GM21360 (cell line): ENCODE results near the gene HSPH1.

Source experiments
- ATAC-seq: cut with Tn5 transposase; IDR thresholded peaks from one replicate; pipeline ENCODE4 v1.9.1; 2021; ENCODE audit warnings: mild to moderate bottlenecking, moderate library complexity; ENCODE audit not compliant: unreplicated experiment

The HSPH1 gene

DNA sequence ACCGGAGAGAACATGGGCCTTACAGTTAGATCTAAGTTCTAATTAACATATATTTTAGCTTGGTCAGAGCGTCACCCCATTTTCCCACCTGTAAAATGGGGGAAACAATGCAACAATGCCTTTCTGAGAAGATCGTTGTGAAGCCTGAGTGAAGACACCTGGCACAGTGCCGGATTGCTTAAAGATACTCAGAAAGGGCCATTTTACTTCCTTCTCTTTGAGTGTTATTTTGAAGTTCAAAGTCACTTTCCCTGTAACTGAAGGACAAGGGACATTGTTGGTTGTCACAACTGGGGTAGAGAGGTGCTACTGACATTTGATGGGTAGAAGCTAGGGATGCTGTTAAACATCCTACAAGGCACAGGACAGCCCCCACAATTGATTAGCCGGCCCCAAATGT lies 28.1 kb downstream of the HSPH1 start:
- no peak for ATAC-seq

DNA sequence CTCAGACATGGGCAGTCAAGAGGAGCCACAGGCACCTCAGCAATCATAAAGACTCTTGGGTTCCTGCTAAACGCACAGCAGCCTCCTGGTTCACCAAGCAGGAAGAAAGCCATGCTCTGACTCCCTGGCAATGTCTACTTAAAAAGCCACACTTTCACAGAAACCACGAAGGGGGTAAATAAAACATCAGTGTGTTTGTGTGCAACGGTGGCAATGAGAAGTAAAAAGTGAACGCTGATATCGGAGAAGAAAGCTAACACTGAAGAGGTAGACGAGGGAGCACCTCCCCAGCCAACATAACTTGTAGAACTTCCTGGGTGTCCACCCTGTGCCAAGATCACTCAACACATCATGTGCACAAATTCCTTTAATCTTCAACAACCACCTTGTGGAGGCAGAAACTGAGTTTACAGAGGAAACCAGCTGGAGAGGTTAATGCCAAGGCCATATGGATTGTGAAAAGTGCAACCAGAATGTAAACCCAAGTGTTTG lies 30.2 kb downstream of the HSPH1 start:
- no peak for ATAC-seq

DNA sequence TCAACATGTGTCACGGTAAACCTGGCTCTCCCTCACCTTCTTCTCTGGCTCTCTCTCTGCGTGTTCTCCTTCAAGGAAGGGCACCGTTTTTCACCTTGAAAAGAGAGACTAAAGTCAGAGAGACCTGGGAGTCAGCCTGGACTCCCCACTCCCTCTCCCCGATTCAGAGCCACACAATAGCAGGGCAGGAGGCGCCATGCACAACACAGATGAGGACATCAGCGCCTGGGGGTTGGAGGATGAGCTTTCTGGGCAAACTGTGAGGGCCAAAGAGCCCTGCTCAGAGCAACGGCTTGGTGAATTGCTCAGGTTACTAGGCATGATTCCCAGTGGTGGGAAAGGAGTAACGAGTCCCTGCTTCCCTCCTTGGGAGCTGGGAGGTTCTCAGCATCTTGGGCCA lies 32.3 kb downstream of the HSPH1 start:
- ATAC-seq: no peak

DNA sequence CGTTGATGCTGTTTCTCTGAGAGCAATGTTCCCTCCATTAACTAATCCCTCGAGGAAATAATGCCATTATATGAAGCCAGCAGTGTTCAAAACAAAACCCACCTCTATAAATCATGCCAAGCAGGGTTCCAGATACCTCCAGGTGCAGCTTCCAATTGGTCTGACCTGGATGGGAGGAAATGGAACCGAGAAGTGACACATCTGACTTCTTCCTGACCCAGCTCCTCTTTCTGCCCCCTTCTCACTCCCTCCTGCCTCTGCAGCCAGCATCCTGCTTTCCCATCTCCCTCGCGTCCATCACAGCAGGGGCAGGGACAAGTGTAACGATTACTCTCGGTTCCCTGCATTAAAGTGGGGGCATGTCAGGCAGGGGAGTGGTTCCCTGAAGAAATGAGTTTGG lies 37.5 kb downstream of the HSPH1 start:
- ATAC-seq: no peak

DNA sequence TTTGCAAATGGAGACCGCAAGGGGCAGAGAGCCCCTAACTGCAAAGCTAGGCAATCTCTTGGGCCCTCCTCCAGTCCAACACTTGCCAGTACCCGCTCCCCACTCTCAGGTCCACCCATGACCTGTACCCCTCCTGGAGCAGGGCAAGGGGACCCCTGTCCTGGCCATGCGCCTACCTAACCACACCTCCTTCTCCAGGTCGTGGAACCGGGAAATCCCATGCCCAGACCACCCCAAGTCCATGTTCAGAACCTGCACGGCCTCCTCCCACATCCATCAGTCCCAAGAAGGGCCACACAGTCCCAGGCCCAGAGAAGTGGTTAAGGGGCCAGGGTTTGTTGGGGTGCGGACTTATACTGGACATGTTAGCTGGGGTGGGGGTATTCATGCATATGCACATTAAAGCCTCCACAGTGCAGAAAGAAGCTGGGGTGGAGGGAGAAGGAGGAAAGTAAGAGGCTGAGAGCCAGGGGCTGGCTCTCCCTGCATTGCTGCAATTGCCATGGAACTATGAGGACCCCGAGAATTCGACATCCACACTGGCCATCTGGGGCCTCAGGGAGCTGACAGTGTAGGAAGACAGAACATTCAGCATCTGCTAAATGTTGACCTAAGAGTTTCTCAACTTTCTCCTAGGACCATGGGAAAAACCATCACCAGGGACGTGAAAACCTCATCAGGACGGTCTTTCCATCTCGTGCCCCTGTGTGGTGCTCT lies 39.0 kb downstream of the HSPH1 start:
- ATAC-seq: no peak

DNA sequence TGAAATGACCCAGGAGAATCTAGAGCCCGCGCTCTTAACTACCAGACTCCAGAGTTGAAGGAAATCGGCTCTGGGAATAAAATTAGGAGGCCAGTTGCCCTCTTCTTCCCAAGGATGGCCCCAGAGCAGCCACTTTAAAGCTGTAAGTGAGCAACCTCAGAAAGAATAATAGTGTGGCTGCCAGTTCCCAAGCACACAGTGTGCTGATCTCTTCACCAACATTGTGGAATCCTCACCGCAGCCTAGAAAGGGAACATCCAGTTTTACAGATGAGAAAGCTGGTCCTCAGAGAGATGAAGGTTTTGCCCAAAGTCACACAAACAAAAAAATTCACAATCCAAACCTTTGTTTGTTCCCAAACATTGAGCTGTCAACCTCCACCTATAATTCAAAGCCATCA lies 39.6 kb downstream of the HSPH1 start:
- no peak for ATAC-seq

DNA sequence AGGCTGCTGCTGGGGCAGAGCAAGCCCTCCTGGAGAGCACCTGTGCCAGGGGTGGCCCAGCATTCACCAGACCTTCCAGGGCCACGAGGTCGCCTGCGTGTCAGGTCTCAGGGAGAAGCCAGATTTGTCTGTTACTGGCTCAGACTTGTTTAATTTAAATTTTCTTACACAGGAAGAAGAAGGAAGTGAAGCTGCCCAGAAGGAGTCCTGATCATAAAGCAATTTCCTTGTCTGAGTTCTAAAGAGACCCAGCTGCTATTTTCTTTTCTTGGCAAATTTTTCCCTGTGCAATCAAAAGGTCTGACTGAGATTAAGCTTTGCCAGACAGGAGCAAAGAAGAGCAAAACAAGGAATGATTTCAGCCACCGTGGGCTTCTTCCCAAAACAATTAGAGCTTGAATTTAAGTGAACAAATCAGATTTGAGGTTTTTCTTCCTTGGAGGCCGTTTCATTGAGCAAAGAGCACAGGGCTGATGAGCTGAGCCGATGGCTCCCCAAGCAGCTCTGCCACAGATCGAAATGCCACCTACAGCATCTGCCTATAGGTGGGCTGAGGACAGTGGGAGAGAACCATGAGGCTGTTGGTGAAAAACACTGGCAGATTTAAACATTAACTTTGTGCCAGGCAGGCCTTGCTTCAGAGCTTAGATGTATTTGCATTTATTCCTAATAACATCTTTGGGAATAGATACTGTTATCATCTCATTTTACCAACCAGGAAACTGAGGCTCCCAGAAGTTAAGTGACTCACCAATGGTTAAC lies 40.1 kb downstream of the HSPH1 start:
- no peak for ATAC-seq

DNA sequence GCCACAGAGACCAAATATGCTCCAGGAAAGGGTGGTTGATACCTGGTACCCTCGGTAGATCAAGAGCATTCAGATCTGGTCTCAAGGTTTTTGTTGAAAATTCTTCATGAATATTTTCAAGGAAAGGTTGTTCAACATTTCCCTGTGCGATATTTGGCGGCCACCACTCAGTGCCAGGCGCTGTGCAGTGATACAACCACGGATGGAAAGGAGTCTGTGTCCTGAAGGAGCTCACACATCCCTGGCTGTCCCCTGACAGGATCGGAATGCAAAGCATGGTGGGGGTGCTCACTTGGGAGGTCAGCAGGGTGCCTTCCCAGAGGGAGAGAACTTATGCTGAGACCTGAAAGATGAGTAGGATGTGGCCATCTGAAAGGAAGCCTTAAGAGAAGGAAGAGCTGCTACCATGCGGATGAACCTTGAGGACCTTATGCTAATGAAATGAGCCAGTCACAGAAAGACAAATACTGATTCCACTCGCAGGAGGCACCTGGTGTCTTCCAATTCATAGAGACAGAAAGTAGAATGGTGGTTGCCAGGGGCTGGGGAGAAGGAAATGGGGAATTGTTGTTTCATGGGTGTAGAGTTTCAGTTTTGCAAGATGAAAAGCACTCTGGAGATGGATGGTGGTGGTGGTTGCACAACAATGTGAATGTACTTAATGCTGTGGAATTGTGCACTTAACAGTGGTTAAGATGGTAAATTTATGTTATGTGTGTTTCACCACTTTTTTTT lies 41.6 kb downstream of the HSPH1 start:
- no peak for ATAC-seq

DNA sequence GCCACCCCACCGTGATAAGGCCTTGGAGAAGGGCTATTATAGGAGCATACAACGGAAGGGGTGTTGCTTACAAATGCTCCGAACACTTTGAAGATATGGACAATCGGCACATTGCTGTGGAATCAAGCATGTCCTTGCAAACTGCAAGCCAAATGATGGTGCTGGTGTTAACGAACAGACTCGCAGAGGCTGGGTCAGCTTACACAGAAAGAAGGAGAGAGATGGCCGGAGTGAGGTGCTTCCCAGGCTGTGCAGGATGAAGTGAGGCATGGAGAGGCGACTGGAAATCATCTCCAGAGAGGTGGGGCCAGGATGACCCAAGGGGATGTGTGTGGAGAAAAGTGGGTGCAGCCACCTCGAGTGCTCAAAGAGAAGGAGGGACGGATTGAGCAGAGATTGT lies 42.2 kb downstream of the HSPH1 start:
- ATAC-seq: no peak

DNA sequence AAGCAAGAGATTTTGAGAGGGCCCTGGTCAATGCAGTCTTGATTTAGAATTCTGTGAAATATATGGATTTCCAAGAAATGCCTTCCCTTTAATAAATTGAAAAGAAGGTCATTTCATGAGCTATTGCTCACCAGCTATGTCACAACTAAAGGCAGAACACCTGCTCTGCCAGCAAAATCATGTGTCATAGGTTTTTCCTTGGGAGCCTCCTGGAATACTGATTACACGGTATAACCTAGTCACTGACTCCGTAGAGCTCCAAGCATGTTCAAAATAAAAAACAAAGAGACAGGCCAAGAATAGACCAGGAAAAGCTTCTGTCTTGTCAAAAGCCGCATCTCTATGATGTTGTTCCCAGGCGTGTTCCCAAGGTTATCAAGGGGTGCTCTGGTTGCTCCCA lies 45.5 kb downstream of the HSPH1 start:
- no peak for ATAC-seq

DNA sequence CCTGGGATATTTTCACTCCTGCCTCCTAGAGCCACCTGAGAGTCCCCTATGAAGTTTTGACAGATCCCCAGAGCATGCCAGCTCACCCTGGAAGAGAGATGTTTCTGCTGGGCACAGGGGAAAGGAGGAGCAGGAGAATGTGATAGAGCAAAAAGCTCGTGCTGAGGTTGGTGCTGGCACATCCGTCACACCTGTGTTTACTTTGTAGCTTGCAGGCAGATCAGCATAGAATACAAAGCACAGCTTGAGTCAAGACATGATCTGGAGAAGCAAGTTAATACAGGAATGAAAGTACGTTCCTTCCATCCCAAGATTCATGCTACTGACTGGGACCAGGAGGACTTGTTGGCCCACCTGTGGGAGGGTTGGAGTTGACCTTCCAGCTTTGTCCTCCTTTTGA lies 46.1 kb downstream of the HSPH1 start:
- no peak for ATAC-seq

DNA sequence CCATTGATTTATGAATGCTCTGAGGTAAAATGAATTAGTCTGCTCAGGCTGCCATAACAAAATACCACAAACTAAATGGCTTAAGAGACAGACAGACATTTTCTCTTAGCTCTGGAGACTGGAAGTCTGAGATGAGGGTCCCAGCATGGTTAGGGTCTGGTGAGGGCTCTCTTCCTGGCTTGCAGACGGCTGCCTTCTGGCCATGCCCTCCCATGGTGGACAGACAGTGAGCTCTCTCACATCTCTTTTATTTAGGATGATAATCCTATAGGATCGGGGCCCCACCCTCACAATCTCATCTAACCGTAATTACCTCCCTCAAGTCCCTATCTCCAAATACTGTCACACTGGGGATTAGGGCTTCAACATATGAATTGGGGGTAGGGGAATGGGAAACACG lies 47.1 kb downstream of the HSPH1 start:
- ATAC-seq: no peak

DNA sequence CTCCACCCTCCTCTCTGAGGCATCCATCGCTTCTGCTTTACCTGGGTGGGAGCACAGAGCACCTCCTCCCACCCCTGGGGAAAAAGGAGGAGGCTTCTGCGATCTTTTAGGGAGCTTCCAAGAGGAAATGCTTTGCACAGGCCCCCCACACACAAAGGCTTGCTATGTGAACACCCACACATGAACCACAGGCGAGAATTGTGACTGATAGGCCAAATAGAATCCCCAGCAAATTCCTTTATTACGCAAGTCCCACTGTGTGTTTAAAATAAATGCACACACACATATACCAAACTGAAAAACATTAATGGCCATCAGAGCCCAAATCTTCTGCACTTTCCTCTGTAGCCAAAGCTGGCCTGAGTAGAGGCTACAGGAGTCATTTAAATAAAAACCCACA lies 50.6 kb downstream of the HSPH1 start:
- ATAC-seq: no peak

DNA sequence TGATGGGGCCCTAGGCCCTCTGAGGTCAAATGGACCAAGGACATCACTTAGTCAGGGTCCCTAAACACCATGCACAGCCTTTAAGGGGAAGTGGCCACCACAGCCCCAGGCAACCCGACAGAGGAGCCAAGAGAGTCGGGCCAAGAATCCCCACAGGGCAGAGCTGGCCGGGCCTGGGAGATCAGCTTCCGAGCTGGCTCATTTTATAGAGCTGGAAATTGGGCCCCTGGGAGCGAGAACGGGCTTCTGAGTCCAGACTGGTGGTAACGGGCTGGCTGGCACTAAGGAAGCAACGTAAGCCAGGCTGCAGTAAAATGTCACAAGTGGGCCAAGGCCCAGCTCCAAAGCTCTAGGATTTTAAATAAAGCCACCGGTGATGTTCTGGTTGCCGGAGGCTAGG lies 51.1 kb downstream of the HSPH1 start:
- ATAC-seq: no peak

DNA sequence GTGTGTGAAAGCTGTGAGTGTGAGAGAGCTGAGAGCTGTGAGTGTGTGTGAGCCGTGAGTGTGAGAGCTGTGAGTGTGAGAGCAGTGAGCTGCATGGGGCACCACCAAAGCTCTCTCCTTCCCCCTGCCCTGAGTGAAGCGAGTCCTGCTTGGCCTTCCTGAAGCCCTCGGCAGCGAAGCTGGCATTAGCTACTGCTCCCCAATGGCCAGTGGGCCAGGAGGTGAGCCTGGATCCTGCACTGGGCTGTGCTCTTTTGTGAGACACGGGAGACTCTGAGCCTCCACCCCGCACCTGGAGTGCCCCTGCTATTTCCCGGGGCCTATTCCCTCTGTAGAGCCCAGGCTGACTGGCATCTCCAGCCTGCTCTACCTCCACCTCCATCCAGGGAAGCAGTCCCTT lies 51.5 kb downstream of the HSPH1 start:
- no peak for ATAC-seq

DNA sequence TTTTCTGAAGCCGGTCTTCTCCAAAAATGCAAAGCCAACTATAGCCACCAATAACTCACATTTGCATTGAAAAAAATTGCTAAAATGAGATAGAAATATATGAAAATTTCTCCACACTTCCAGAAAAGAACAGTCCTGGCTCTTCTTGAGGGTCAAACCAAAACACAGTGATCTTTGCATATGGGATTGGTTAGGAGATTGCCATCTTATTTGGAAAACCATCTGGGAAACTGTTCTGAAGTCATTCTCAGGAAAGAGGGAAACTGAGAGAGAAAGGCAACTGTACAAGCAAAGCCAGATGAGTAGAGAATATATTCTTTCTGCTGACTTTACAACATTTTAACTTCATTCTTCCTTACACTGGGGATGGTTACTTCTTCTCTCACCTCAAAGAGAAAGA lies 54.6 kb downstream of the HSPH1 start:
- ATAC-seq: no peak

DNA sequence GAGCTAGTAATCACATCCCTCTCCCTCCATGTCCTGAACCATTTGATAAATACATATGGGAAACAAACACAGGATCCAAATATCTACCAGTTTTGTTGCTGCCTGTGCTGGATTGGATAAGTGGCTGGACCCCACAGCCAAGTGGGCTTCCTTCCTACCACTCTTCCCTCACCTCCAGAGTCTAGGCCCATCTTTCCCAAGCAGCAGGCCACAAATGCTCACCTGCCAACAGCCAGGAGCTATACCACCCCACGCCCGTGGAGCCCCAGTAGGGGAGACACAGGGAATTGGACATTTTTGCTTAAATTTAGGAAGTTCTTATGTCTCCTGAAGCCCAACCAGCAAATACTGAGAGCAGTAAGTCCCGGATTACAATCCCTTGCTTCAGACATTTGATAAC lies 55.8 kb downstream of the HSPH1 start:
- no peak for ATAC-seq

DNA sequence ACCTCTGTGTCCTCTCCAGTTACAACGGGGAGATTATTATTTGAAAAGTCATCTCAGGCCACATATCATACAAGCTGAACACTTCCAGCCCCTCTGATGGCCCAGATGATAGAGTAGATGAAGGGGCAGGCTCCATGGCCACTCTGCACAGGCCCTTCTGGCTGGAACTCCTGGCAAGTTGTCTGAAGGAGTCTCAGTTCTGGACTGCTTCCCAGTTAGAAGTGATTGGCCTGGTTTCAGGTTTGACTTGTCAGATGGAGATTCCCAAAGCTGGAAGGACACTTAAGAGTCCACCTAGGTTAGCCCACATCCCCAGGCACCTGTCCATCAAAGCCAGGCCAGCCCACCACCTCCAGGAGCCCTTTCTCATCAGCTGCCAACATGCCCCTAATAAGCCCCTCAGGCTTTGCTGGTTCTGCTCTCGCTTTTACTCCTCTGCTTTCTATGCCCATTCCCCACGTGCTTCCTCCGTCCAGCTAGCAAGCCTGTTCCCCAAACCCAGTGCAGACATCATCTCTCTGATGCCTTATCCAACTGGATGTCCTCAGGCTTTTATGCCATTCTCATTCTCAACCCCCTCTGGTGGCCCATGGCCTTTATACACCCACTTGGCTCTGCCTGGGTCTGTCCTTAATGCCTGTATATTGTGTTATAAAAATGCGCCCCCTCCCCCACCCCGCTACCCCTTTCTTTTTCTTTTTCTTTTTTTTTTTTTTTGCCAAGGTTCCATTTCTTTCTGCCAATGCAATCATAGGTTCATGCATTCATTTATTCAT lies 56.5 kb downstream of the HSPH1 start:
- ATAC-seq: no peak

DNA sequence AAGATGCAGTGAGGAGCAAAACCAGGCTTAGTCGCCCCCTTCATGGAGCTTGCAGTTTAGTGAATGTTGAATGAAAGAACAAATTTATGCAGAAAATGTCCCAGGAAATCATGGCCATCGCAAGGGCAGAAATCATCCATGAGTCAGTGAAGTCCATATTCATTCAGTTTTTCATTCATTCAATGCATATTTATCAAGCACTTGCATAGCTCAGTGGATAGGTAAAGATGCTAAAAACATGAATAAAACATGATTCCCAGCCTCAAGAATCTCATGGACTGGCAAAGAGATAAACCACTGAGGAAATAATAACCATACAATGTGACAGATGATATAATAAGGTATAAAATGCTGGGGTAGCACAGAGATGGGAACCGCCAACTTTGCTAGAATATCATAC lies 58.8 kb downstream of the HSPH1 start:
- ATAC-seq: no peak

DNA sequence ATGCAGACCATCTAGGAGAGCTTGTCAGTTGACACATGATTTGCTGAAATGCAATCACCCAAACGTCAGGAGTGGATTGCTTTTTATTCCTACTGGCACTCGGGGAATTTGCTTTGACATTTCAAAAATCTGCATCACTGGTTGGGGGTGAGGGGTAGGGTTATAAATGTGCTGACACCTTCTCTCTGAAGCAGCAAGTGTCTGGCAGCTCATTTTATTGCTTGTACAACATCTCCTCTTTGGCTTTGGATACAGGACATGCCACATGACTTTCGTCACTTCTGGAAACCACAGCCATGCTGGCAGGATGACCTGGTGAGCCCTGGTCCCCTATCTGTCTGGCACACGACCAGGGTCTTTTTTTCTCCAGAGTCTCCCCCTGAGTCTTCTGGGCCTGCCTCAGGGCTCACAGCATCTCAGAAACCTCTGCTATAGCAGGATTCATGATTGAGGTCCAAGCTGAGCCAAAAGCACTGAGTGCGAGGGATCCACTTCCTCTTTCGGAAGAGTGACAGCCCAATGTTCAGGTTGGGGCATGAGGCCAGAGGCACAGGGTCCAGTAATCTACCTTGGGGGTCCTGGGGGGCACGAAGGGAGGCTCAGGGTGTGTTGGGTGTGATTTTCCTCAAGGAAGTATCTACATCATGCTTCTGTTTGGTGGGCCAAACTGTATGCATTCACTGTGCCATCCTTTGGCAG lies 60.1 kb downstream of the HSPH1 start:
- no peak for ATAC-seq

DNA sequence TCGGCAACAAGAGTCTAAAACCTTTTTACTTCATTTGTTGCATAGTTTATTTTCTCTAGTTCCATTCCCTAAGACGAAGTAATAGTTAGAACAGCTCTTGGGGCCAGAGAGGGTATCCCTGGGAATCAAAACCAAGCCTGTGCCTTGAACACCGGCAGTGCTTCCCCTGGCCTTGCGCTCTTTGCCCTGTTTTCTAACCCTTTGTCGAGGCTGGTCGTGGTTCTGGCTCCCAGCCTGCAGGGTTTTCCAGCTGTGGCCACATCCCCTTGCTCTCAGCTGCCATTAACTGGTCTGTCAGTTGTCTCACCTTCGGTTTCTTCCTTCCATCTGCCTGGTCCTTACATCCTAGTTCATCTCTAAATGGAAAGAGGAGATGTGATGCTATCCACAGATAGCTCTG lies 61.0 kb downstream of the HSPH1 start:
- ATAC-seq: no peak
